NCI-H748 (cell line): ENCODE results near the gene EEF2.
A peak's percentile ranks its signal among the peaks of the same experiment; 100 is the strongest.

Source experiments
- DNase-seq: peaks from one replicate; lab custom pipeline; 2025; ENCODE audit not compliant: unreplicated experiment; lab: John Stamatoyannopoulos, UW

Gene EEF2

DNA sequence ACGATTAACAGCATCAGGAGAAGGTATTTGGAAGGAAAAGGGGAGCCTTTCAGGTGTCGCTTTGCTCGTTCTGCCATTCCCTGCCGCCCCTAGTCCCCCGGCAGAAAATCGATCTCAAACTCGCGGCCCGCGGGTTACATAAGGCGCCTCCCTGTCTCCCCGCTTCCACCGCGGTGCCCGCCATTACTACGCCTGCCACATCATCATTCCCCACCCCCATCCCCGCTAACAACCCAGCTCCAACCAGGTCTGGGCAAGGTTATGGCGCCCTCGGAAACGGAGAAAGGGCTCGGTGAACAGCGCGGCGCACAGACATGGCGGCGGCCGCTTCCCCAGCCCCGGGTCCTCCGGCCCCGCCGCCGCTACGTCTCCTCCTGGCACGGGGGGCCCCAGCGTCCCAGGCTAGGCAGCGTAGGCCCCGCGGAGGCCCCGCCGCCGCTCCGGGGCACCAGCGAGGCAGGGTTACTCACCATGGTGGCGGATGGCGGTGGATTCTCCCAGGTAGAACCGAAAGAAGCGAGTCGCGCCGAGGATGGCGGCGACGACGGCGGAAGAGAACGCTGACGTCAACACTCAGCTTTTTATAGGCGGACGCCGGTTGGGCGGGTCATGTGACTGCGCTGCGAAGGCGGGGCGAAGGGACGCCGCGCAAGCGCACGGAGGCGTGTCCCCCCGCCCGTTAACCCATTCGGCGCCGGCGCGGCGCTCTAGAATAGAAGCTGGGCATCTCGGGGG is at the start of gene EEF2:
Gene EEF2 (minus strand): TSS at position 556 of the 735 bp plus-strand sequence. CDS start 83 bp downstream, at position 473.
- peak; percentile 87 for DNase-seq

DNA sequence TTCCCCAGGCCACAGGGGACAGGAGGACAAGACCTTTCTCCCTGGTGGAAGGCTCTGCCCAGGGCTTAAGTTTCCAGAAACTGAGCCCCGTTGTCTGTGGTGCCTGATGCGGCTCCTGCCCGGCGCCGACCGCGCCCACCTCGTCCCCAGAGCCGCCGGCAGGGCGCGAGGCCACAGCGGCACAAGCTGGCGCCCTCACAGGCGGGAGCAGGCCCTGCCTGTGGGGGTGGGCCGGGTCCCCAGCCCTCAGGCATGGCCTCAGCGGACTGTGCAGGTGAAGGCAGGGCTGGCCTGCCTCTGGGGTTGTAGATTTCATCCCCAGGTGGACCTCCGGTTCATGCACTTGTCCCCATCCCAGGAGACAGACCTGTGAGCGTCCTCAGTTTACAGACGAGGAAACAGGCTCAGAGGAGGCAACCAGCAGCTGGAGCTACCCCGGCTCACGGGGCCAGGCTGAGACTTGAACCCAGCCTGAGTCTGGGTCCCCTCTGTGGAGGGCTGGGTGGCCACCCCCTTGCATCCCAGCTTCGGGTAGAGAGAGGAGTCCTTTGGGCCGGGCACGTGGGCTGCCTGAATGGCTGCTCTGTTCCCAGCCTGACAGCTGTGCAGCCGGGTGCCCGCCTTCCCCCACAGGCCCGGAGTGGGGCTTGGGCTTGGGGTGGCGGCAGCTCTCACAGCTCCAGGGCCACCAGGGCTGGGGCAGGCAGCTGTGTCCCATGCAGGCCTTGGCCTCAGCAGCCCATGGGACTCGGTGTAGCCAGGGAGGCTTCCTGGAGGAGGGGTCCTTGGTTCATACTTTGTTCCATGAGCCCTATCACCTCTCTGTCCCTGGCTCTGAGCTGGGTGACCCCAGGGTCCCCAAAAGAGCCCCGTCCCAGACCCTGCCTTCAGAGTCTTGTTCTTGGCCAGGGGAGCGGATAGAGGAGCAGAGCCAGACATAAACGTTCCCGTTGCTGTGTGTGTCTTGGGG is 49.1 kb upstream of the EEF2 start:
- DNase-seq = no peak

DNA sequence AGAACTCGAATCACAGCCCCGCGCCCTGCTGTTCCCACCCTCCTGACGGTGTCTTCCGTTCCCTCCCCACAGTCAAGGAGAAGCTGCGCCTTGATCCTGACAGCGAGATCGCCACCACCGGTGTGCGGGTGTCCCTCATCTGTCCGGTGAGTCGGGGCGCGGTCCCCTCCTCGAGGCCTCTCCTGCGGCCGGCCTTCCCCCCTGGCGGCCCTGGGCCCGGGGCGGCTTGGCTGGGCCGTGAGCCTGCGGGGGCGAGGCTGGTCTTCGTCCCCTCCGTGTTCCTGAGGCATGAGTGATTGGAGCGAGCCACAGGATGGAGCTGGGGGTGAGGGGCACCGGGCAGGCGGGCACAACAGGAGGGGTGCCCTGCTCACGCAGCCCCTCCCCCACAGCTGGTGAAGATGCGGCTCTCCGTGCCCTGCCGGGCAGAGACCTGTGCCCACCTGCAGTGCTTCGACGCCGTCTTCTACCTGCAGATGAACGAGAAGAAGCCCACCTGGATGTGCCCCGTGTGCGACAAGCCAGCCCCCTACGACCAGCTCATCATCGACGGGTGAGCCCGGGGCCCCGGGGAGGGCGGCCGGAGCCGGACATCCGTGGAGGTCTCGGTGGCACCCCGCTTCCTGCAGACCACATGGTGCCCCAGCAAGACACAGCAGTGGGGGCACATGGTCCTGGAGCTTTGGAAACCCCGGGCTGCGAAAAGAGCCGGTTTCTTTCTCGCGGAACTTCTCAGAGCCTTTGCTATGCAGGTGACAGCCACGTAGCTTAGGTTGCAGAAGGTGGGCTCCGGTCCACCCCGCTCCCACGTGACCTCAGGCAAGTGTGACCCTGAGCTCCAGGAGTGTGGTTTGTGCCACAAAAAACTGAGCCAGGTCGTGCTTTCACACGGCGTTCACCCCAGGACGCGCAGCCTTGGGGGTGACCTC is 48.0 kb upstream of the EEF2 start:
- DNase-seq = no peak

DNA sequence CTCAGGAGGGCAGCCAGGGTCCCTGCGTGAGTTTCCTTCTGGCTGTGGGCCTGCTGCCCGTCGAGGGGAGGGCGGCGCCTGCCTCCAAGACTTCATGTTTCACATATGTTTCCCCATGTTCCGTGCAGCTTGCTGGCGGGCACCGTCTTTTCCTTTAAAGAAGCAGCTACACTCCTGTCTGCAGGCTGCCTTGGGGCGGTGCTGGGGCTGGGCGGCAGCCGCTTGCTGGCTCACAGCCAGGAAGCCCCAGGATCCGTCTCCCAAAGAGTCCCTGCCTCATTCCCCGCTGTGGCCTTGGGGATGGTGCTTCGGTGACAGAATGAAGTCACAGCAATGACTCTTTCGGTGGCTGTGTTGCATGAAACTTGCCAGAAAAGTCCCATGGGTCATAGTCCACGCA is 47.2 kb upstream of the EEF2 start:
- DNase-seq = no peak

DNA sequence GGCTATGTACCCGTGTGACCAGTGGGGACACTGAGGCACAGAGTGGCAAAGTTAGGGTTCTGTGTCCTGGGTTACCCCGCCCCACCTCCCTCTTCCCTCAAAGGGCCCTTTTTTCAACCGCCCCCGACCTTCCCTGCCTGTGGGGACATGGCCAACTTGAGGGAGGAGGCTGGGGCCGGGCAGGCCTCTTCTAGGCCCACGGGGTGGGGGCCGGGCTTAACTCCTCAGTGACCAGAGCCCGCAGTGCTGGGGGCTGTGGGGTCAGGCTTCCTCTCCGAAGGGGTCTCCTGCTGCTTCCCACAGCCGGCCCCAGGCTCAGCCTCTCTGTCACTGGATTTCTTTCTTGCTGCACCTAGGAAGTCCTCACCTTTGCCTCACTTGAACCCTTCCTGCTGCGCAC is 46.2 kb upstream of the EEF2 start:
- no peak for DNase-seq

DNA sequence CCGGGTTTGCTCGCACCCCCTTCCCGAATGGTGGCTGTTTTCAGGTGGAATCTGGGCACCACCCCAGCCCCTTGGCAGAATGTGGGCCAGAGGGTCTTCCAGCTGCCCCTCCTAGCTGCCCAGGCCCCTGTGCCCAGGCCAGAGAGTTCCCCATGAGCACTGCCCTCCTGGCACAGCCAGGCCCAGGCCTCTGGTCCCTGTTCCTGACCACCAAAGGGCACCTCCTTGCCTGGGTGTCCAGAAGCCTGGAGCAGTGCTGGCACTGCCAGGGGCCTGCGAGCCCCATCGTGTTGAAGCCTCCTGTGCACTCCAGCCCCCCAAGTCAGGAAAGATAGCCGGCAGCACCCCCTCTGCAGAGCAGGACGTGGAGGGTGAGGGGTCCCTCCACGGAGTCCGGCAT is 45.7 kb upstream of the EEF2 start:
- no peak for DNase-seq

DNA sequence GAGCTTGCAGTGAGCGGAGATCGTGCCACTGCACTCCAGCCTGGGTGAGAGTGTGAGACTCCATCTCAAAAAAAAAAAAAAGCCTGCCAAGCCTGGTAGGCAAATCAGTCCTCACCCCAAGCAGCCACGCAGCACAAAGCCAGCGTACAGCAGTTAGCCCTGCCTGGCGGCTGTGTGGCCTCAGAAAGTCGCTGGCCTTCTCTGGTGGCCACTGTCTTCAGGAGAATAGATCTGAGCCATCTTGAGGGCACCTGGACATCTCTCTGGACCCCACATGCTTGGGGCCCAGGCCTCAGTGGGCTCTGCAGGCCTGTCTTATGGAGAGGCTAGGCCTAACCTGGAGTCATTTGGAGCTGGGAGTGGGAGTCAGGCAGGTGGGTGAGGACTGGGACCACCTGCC is 45.3 kb upstream of the EEF2 start:
- no peak for DNase-seq

DNA sequence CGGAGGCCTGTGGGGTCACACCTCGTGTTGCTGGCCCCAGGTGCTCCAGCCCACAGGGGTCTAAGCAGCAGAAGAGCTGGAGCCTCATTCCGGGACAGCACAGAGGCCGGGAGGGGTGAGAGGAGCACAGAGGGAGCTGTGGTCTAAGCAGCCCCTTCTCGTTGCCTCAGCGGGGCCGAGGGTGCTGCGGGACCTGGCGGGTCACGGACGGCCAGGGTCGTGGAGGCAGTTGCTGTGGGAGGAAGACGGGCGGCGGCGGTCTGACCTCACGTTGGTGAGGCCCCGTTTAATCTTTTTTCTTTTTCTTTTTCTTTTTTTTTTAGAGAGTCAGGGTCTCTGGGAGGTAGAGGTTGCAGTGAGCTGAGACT is 44.0 kb upstream of the EEF2 start:
- no peak for DNase-seq

DNA sequence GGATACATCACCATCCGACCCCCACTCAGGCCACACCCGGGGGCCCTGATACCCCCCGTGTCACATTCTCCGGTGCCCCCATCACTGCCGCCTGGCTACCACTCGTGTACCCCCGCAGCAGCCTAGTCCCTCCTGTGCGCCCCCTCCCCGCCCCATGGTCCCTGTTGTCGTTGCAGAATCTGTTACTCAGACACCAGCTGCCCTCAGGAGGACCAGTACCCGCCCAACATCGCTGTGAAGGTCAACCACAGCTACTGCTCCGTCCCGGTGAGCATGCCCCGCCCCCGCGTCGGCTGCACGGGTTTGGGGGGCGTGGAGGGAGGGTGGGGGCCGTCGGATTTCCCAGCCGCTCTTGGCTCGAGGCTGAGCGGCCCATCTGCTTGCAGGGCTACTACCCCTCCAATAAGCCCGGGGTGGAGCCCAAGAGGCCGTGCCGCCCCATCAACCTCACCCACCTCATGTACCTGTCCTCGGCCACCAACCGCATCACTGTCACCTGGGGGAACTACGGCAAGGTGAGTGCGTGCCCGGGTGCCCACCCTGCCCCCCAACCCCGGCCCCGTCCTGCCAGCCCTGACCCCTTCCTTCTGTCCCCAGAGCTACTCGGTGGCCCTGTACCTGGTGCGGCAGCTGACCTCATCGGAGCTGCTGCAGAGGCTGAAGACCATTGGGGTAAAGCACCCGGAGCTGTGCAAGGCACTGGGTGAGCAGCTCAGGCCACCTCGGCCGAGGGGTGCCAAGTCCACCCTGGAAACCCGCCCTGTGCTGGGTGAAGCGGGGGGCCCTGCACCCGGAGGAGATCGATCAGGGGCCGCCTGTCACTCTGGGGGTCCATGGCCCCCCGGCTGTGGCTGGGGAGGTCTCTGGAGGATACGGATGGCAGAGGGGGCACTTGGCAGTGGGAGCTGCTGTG is 43.3 kb upstream of the EEF2 start:
- no peak for DNase-seq

DNA sequence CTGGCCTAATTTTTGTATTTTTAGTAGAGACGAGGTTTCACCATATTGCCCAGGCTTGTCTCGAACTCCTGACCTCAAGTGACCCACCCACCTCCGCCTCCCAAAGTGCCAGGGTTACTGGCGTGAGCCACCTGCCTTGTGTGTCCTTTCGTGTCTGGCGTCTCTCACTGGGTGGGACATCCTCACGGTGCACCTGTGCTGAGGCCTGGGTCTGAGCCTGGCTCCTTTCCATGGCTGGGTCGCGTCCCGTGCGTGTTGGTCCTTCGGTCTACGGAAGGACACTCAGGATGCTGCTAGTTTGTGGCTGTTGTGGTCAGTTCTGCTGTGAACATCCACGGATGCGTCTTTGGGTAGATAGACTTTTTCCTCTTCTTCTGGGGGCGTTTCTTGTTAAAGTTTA is 41.9 kb upstream of the EEF2 start:
- no peak for DNase-seq

DNA sequence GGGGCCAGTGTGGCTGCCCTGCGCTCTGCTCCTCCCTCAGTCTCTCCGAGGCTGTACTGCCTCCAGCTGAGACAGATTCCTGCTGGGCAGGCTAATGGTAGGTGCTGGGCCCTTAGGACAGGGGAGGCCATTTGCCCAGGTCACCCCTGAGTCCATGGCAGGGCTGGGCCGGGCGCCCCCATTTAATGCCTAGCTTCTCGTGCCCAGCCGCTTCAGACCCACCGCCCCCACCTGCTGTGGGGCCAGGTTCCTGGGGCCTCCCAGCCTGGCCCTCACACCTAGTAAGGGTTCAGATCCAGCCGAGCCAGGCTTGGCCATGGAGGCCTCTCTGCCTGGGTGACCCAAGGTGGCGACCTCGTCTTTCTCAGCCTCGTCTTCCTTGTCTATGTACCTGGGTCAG is 40.1 kb upstream of the EEF2 start:
- no peak for DNase-seq

DNA sequence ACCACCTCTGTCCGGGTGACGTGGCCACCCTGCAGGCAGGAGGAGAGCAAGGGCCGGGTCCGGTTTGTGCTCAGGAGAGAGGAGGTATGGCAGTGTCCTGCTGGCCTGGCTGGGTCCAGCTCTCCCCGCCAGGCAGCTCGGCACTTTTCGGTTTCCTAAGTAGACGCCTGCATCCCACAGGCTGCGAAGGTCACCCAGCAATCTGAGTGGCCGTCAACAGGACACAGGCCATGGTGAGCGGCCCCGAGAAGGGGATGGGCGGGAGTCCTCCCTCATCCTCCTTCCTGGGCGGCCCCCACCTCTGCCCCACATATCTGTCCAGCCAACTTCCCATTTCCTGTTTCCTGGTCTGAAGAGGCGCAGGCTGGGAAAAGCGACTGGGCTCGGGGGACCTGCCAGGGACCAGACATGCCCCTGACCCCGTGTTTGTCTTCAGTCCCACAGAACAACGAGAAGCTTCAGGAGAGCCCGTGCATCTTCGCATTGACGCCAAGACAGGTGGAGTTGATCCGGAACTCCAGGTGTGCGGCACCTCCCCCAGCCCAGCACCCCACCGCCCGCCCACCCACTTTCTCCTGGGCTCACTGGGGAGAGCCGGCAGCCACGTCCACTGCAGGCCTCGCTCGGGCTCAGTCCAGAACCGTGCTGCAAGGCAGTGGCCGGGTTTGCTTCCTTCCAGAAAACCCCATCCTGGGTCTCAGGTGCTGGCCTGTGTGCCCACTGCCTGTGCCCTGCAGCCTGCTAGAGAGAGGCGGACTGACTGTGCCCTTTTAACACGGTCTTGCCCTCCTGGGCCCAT is 38.5 kb upstream of the EEF2 start:
- no peak for DNase-seq

DNA sequence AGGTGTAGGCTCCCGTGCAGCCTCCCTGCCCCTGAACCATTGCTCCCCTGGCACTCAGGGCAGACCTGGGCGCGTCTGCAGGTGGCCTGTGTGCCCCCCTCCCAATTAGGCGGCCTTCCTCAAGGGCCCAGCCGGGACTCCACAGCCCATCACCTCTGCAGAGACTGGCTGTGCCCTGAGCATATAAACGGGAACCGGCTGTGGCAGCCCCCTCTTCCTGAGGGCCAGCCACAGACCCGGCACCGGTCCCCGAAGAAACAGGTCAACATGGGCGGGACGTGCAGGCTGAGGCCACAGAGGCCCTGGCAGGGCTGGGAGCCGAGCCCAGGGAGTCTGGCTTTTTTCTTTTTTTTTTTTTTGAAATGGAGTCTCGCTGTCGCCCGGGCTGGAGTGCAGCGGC is 34.3 kb upstream of the EEF2 start:
- no peak for DNase-seq

DNA sequence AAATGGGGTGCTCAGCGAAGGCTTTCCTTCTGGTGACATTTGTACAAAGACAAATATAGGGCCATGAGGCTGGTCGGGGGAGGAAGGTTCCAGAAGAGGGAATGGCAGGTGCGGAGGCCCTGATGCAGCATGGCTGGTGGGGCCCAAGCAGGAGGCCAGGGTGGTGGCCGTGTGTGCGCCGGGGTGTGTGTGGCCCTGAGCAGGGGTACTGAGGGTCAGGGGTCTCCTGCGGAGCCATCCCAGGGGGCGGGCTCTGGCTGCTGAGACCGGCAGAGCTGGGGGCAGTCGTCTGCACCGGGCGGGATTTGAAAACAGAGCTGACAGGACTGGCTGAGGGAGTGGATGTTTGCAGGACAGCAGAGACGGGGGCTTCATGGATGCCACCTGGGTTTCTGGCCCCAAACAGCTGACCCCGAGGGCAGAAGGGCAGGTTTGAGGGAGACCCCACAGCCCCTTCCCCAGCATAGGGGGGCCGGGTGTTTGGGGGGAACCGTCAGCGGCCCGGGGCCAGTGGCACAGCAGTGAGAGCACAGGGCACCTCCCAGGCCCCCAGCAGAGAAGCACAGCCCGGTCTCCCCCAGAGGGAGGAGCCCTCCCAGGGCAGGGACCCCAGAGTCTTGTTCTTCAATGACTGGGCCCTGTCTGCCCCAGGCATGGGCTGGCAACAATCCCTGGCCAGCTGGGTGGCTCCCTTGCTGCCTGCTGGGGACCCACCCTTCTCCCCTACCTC is 33.7 kb upstream of the EEF2 start:
- DNase-seq = no peak

DNA sequence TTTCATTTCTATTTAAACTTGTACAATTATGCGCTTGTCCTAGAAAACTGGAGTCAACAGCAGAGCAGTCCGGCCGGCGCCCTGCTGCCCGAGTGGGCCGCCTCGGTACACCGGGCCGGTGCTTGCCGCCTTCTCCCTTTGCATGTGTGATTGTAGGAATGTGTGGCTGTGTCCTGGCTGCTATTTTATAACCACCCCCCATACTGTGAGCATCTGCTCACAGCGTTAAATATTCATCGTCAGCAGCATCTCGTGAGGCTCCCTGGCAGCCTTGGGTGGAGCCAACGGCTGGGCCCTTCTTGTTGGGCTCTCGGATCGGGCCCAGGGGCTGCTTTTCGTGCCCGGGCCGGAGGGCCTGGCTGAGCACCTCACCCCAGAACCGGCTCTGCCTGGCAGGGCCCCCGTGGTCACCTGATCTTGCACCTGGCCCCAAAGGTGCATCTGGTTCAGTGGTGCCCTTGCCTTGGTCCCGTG is 32.9 kb upstream of the EEF2 start:
- no peak for DNase-seq

DNA sequence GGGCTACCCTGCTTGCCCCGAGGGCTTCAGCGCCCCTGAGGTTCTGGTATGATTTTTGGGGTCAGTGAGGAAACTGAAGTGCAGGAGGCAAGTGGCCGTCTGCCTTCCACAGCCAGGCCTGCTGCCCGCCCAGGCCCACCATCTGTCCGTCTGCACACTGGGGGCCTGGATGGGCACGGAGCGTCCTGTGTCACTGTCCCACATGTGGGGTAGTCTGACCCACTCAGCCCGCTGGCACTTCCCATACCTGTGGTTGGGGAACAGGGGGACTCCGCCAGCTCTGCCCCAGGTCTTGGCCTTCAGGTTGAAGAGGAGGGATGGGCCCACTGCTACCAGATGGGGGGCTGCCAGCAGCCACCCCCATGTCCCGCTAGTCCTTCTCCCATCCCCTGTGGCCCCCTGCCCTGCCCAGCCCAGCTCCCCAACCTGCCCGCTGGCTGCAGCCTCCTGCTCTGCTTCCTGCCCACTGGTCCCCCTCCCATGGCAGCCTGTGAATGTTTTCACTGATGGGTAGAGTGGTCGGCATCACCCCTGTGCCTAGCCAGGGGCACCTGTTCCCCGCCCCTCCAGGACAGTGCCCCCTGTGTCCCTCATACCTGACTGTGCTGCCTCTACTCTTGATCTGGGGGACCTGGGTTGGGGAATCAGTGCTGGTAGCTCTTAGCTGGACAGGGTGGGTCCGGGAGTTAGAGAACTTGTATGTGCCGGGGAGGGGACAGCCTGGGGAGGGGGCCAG is 31.8 kb upstream of the EEF2 start:
- DNase-seq = no peak

DNA sequence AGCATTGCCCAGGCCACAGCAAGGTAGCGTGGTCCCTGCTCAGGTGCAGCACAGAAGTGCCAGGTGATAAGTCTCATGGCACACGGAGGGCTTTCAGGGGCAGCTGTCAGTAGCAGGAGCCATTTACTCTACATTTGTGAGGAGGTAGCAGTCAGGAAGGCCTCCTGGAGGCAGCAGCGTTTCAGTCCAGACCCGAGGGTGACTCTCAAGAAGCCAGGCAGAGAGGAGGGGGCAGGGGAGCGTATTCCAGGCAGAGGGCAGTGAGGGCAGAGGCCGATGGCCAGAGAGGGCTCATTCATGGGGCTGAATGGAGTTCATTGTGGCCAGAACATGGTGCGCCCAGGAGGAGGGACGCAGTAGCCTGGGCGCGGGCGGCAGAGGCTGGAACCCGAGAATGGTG is 31.2 kb upstream of the EEF2 start:
- DNase-seq = no peak
